K562 (cell line): ENCODE data around the gene GON7.

ENCODE experiments used
- BMI1 ChIP-seq: fragments of 150-350 bp; IDR thresholded peaks from 2 replicates; pipeline ENCODE4 v1.6.1; 2014; ENCODE audit warnings: low read length
- CTCF ChIP-seq, 3 experiments: IDR thresholded peaks in 2 of 3; conservative IDR thresholded peaks in 1 of 3; 2 replicates each; pipeline ENCODE4 v1.5.1; 2011 to 2012; ENCODE audit warnings: low read length in 3 of 3, mild to moderate bottlenecking in 3 of 3, control low read depth in 2 of 3, improper control_type of control experiment in 1 of 3, inconsistent platforms in 1 of 3, low read depth in 1 of 3, mixed read lengths in 1 of 3, moderate library complexity in 1 of 3; ENCODE audit not compliant: insufficient read depth in 2 of 3
- FOXP1 ChIP-seq: sonication (generic); formaldehyde crosslinking; IDR thresholded peaks from 2 replicates; pipeline ENCODE4 v1.8.0; 2022; ENCODE audit warnings: mild to moderate bottlenecking, missing genetic modification reagents
- IFI16 ChIP-seq: fragments of 250-450 bp; sonication (Bioruptor Pico); IDR thresholded peaks from 2 replicates; pipeline ENCODE4 v2.1.2; 2022; ENCODE audit warnings: mild to moderate bottlenecking, inconsistent platforms
- MAX ChIP-seq: sonication (generic); formaldehyde crosslinking; IDR thresholded peaks from 2 replicates; pipeline ENCODE4 v1.9.0; 2022; ENCODE audit warnings: mild to moderate bottlenecking, missing genetic modification reagents
- PCBP2 ChIP-seq: fragments of 200-400 bp; formaldehyde crosslinking; IDR thresholded peaks from 2 replicates; pipeline ENCODE4 v1.6.1; 2018; ENCODE audit warnings: low read length, low read depth, mild to moderate bottlenecking, moderate library complexity; ENCODE audit not compliant: poor library complexity, severe bottlenecking
- POLR2A ChIP-seq: fragments of 450-650 bp; conservative IDR thresholded peaks from 2 replicates; pipeline ENCODE4 v1.6.1; 2016
- SMAD2 ChIP-seq: fragments of 150-350 bp; IDR thresholded peaks from 2 replicates; pipeline ENCODE4 v1.6.1; 2014; ENCODE audit warnings: low read depth, mild to moderate bottlenecking, low read length
- SP1 ChIP-seq: sonication (generic); formaldehyde crosslinking; IDR thresholded peaks from 2 replicates; pipeline ENCODE4 v1.8.1; 2022; ENCODE audit warnings: mild to moderate bottlenecking, missing genetic modification reagents
- SPI1 ChIP-seq: IDR thresholded peaks from 2 replicates; pipeline ENCODE4 v1.6.1; 2011; ENCODE audit warnings: low read depth, low read length, control low read depth, borderline replicate concordance
- ZFP30 ChIP-seq: fragments of 250-450 bp; sonication (Bioruptor Pico); IDR thresholded peaks from 2 replicates; pipeline ENCODE4 v1.8.0; 2022; ENCODE audit warnings: moderate library complexity, mild to moderate bottlenecking, inconsistent platforms, borderline replicate concordance

GRCh38 chr14:93184391-93185348, 22.2 kb downstream of the GON7 start, which contains the start of the genes LYSET and MOAP1:
- TF ChIP-seq PCBP2: no peak
- TF ChIP-seq POLR2A: peak; percentile 74
- TF ChIP-seq MAX (CRISPR knock-in tag): no peak
- no peak for TF ChIP-seq SMAD2
- no peak for TF ChIP-seq ZFP30 (CRISPR knock-in tag)
- peak in 2 of 3 experiments; percentile 11 to 32; a peak in 1 of 6 replicates for TF ChIP-seq CTCF (IDR thresholded peaks at IDR 0.05 in 2 of 3, conservative IDR thresholded peaks at IDR 0.05 in 1 of 3; ENCODE audit: insufficient read depth in 2 of 3, low read depth in 1 of 3, low read length in 3 of 3)
- TF ChIP-seq SP1 (CRISPR knock-in tag): no peak
- TF ChIP-seq IFI16: no peak
- no peak for TF ChIP-seq BMI1
- TF ChIP-seq FOXP1 (CRISPR knock-in tag): no peak
- TF ChIP-seq SPI1: no peak
